Hindlimb muscle (tissue), 1 donor: ENCODE measurements around the gene OLA1. TPM values are rescaled to one million over a fixed set of nuclear protein-coding genes. Genes with fewer than 3 reads are reported as not detected.
A peak's percentile ranks its signal among the peaks of the same experiment; 100 is the strongest.

Experiments used
- DNase-seq: peaks from one replicate; pipeline ENCODE4 v3.0.0-alpha.2; 2013
- polyA plus RNA-seq: library from polyadenylated mRNA; unstranded; fragments of 120-200 nt; gene quantifications from one replicate; pipeline ENCODE4 v1.2.1, GENCODE V29; 2013; ENCODE audit not compliant: insufficient read length

OLA1 gene
- polyA plus RNA-seq, 1 donor: 221 TPM

DNA sequence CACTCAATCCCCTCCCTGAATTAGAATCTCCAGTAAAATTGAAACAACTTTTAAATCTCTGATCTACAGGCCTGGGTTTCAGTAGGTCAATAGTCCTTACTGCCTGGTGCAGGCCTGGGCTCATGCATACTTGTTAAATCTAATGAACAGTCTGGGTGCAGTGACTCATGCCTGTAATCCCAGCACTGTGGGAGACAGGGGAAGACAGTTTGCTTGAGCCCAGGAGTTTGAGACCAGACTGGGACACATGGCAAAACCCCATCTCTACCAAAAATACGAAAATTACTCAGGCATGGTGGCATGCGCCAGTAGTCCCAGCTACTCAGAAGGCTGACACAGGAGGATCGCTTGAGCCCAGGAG lies 188.5 kb downstream of the OLA1 start:
- no peak for DNase-seq

DNA sequence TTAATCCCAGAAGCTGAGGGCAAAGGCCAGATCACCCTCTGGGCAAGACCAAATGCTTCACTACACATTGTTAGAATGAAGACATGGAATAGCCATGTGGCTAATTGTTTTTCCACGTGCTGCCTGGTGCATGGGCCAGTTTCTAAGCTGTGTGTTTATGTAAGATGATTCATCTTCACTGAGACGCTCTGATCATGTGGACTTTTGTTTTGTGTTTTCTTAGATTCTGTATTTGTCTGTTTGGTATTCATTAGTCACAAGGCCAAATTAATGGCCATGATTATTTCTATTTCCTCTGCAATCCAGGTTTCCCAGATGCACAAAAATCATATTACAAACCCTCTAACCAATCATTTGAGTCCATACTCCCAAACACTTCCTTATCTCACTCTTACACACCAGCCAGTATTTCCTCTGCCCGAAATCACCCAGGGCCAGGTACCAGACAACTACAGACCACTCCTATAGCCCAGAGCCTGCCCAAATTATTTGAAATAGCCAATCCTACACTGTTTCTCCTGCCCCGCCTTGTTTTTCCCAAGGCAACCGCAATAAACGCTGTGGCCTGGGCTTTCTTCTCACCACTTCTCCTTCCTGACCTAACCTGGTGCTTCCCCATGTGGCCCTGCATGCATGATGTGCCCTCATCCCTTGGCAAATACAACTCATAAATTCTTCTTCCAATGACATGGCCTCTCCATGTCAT lies 189.0 kb downstream of the OLA1 start:
- no peak for DNase-seq

DNA sequence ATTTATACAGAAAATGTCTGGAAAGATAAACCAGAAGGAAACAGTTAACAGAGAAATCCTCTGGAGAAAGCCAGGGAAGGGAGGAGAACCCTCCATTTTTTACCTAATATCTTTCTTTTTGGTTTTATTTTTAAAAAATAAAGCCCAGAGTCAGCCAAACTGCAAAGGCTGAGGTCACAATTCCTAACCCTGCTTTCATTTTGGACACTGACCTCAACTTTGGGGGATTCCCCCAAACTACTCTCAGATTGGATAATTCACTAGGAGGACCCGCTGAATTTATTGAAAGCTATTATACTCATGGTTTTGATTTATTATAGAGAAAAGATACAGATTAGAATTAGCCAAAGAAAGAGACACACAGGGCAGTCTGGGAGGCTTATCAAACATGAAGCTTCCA lies 189.9 kb downstream of the OLA1 start:
- no peak for DNase-seq

DNA sequence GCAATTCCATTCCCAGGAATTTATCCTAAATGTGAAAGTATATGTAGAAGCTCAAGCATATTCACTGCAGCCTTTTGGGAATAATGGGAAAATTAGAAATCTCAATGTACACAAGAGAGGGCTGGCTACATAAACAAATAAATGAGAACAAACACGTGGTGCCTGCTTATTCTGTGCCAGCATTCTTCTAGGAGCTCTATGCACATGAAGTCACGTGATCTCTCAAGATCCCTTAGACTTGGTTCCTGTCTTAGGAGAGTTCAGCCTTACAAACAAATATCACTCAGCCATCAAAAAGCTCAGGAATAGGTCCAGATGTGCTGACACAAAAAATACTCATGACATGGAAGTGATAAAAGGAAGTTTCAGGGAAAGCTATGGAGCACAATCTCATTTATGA lies 190.3 kb downstream of the OLA1 start:
- no peak for DNase-seq

DNA sequence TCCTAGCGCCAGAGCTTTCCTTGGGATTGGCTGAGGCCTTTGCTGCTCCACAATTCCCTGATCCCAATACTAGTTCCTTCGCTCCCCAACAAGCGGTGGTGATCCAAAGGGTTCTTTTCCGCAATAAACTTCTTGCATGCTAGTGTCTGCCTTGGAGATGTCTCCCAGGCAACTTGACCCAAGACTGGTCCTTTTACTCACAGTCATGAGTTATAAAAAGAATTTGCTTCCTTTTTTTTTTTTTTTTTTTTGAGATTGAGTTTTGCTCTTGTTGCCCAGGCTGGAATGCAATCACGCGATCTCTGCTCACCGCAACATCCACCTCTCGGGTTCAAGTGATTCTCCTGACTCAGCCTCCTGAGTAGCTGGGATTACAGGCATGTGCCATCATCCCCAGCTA lies 193.4 kb downstream of the OLA1 start:
- DNase-seq: no peak

DNA sequence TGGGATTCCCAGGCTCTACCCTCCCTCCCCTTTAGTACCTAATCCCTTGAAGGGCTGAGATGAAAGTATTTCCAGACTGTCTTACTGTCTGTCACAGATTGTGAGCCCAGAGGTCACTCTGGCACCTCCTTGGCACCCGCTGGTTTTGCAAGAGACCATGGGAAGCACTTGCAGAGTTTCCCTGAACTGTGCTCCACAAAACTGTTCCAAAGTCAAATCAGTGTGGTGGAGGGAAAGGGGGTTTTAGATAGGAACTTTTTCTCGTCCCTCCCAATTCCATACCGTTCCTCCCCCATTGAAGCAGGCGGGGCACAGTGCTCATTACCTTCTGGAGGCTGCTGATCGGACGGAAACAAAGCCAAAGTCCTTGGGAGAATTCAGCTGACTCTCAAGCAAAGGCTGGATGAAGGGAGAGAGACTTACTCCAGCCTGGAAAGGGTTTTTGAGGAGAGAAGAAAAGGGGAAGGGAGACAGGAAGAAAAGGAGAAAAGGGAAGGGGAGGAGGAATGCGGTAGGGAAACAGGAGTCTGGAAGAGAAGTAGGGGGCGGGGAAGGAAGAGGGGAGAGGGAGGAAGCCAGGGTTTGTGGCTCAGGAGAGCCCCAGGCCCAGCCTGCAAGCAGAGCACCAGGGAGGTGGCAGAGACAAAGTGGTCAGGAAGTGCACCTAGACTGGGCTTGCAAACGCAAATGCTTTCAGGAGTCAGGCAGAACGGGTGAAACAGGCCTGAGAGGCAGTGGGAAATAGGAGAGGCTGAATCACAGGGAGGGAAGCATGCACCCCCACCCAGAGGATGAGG lies 194.8 kb downstream of the OLA1 start:
- no peak for DNase-seq

DNA sequence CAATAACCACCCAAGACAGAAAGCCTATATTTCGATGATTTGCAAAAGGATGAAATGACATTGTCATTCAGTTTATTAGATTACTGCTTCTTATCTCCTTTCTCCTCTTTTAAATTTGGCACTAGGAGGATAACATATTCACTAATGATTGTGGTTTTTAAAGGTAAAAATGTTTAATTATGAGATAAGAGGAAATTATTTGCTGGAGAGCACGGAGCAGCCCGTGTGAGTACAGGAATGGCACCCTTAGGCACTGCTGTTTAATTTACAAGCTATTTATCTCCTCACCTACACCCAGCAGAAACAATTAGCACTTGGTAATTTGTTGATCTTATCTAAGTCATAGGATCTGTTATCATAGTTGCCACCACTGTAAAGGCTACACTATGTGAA lies 195.8 kb downstream of the OLA1 start:
- no peak for DNase-seq

DNA sequence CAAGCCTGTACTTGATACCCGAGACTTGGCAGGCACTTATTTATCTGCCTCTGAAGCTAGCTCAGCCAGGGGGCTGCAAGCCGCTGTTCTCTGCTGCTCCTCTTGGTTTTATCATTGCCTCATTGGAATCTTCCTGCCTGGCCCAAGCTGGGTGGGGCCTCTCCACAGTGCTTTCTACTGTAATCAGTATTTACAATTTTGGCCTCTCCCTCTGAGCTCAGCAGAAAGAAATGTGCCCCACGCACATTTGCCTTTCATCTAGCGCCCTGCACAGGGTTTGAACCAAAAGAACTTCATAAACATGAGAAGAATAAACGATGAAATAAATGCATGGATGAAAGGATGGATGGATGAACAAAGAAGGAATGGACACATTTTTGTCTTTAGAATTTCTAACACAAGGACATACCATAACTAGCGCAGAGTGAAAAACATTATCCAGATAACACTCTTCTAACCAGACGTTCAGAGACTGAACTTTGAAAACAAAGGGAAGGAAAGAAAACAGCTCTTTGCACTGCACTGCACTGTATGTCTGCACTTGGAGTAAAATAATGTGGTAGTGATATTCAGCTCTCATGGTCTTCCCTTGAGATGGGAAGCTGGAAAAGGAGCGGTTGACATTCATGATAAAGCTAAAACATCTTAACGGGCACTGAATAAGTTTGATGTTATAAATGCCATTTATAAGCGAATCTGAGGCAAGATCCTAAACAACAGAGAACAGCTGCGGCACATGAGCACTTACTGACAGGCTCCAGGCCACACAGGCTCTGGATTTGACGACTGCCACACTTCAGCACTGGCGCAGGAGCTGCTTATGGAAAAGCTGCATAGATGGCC lies 196.4 kb downstream of the OLA1 start:
- no peak for DNase-seq

DNA sequence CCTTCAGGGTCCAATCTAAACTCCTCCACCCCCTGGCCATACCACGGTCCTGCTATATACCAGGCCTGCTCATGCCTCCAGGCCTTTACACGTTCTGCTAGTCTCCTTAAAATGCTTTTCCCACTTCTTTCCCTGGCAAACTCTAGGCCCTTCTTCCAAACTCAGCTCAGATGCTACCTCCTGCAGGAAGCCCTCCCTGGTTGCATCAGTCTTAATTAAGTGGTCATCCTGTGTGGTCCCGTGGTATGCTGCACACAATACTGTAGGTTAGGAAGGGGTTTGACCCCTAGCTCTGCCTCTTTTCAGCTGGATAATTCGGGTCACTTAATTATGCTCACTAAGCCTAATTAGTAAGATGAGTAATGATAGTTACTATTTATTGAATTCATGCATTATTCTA lies 197.3 kb downstream of the OLA1 start:
- no peak for DNase-seq

DNA sequence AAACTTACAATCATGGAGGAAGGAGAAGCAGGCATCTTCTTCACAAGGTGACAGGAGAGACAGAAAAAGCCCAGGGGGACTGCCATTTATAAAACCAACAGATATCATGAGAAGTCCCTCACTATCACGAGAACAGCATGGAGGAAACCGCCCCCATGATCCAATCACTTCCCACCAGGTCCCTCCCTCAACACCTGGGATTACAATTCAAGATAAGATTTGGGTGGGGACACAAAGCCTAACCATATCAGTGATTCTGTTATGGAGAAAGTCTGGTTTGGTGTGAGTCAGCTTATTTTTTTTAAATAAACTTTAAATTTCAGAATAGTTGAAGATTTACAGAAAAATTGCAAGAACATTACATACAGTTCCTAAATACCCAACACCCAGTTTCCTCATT lies 198.4 kb downstream of the OLA1 start:
- DNase-seq: no peak

DNA sequence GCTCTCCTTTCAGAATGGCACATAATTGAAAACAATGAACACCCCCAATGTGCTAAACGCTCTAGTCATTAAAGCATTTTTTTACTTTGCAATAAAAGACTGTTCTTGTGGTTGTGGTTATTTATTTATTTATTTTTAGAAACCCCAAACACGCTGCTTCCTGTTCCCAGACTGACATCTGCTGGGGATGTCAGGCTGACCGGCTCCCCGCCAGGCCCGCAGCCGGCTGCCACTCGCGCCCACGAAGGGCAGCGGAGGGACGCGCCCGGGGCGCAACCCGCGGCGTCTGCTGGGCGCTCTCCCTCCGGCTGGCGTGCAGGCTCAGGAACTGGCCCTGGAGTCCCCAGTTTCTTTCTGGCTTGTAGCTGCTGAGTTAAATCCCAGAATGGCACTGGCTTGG lies 200.1 kb downstream of the OLA1 start:
- DNase-seq: no peak

DNA sequence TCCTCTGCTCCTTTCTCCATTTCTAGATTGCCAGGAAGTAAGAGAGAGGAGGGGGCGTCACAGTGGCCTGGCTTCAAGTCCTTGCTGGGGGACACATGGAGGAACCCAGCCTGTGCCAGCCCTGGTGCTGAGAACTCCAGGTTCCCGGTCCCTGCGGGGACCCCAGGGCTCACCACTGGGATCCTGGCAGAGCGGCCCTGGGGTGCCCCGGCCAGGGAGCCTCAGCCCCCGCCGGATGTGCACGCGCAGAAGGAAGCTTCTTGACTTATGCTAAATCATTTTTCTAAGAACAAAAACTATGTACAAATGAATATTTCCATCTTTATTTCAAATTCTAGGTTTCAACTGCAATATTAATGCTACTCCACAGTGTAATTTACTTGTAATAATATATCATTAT lies 200.6 kb downstream of the OLA1 start:
- DNase-seq: no peak

DNA sequence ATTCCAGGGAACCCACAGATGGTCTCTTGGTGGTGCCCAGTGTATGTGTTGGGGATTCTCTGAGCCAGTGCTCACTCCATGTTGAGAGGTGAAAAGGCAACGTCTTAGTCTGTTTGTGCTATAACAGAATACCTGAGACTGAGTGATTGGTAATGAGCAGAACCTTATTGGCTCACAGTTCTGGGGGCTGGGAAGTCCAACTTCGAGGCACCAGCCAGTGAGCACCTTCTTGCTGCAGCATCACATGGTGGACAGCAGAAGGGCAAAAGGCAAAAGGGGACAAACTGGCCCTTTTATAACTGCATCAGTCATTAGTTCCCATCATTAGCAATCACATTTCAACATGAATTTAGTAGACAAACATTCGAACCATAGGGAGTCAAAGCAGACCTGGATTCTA lies 202.2 kb downstream of the OLA1 start:
- no peak for DNase-seq

DNA sequence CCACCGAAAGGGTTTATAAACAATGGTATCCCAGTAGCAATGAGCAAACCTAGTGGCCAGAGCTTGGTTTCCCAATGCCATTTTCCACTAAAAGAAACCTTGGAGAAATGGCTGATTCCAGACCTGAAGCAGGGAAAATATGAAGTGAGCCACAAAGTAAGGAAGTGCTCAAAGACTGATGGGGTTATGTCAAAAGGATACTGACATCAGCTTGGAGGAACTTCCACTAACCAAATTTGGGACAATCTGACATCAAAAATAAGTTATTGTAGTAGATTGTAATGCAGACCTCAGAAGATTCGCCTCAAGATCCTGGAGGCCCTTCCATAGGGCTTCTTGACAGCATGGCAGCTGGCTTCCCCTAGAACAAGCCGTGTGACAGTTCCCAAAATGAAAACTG lies 203.8 kb downstream of the OLA1 start:
- no peak for DNase-seq

DNA sequence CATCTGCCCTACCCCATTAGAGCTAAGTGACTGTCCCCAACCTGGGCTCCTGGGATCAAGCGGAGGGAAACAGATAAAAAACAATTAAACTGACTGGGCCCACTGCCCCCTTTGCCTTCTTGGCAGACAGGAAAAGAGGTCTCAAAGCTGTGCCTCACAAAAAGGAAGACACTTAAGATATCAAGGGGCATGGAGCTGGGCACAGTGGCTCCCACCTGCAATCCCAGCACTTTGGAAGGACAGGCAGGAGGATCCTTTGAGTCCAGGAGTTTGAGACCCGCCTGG lies 208.0 kb downstream of the OLA1 start:
- DNase-seq: no peak

DNA sequence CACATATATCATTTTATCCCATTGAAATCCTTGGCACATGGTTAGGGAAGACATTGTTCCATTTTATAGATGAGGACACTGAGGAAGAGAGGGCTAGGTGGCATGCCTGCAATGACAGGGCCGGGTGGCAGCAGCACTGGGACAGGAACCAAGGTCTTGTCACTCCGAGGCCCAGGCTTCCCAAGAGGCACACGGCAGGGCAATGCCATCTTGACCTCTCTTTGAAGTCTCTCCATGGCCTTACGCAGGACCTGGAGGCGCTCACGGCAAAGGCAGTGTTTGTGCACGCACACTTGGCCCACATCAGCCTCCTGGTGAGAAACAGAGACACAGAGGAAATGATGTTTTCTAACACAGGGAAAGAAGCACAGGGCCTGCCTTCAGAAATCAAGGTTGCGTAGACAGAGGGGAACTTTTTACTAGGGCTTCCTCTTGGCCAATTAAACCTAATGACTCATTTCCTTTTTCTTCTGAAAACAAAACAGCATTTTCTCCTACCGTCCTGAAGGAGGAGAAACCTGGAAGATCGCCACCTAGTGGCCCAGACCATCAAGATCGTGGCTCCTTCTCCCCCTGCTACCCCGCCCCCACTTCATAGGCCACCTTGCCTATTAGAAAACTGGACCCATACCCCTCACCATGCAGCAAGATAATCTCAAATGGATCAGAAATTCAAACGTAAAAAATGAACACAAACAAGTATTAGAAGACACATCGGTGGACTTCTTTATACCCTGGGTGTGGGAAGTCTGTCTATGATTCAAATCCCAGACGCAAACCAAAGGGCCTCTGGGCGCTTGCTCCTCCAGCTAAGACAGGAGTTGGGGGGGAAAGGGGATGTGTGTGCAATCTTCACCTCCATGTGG lies 208.5 kb downstream of the OLA1 start:
- peak; percentile 94 for DNase-seq

DNA sequence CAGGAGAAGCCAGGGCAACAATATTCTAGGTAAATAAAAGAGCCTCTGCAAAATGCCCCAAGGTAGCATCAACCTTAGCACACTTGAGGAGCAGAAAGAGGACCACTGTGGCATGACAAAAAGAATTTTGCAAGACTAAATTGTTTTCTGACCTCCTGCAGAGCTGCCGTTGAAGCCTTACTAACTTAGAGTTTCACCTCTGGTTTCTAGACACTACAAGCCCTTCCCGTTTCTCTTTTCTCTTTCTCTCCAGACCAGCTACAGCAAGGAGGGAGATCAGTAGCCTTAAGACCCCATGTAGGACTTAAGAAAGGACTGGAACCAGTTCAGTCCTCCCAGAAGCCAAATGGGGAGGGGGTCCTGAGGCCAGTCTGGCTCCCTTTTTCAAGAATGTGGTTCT lies 209.9 kb downstream of the OLA1 start:
- no peak for DNase-seq

DNA sequence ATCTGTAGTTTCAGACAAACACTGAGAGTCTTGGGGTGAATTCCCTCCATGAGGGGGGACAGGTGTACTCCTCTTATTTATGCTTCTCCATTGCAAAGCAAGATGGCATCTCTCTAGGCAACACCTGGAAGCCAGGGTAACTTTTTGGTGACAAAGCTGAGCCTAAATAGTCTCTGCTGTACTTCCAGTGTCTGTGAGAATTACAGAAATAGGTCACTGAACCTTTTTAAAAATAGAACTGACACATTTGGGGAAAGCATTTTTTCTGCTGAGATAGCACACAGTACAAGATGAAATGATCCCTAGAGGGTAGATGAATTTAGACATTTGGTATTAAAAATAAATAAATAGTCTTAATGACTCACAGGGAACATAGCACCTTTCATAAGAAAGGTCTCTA lies 211.5 kb downstream of the OLA1 start:
- DNase-seq: no peak

DNA sequence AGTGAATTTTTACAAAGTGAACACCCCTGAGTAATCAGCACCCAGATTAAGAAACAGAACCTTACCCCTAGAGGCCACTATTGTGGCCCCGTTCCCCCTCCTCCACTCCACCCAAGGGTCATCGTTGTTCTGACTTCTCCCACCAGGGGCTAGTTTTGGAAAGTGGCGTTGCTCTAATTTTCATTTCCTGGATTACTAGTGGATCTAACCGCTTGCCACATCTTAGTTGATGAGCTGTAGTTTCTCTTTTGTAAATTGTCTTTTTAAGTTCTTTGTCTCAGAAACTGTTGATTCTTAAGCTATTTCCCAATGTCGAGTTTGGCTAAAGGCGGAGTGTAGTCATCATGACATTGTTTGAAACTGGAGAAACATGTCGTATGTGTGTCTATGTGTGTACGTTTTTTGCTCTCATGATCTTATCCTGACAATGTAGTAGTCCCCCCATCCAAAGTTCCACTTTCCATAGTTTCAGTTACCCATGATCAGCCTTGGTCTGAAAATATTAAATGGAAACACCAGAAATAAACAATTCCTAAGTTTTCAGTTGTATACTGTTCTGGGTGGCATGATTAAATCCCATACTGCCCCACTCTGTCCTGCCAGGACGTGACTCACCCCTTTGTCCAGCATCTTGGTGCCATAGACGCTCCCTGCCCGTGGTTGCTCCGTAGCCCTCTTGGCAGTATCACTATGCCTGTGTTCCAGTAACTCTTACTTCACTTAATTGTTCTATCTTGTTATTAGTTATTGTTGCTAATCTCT lies 212.2 kb downstream of the OLA1 start:
- no peak for DNase-seq

DNA sequence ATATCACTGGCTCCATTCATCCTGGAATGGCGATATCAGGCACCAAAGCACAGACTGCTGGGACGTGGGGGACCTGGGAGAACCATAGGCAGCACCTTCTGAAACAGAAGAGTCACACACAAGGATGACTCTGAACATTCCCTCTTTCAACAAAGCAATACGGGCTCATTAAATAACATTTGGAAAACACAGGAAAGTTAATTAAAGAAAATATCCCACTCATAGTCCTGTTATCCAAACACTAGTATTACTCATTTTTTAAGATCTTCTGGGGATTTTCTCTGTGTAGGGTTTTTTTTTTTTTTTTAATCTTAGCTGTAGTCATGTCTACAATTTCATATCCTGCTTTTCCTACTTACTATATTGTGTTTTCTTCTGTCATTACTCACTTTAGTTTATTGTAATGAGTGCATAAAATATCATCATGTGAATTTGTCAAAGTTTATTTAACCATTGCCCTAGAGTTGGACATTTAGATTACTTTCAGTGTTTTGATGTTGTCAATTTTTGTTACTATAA lies 213.2 kb downstream of the OLA1 start:
- DNase-seq: no peak

DNA sequence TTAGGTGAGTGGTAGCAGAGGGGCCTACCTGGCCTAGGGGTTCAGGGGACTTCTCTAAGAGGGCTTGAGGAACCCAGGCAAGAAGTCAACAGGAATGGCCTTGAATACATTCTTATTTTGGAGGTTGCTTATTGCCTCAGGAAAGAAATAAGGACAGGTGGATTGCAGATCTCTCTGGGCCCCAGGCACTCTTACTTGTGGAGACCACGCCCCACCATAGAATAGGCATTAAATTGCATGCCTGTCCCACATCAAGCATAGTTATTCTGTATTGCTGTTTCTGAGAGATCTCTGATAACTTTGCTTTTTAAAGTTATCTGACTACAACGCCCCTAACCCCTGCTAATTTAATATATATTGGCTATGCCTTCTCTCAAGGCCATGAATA lies 215.2 kb downstream of the OLA1 start:
- no peak for DNase-seq

DNA sequence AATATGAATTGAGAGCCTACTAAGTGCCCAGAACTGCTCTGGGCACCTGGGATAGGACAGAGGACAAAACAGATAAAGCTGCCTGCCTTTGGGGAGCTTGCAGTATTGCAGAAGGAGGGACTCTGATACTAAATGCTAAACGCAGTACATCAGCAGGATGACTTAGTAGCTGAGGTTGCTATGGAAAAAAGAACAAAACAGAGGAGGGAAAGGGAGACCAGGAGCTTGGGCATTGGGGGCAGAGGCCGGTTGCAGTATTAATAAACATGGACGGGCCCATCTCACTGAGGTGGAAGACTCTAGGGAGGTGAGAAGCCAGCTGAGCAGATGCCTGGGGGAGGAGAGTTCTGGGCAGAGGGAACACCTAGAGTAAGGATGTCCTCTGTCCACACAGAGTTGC lies 217.1 kb downstream of the OLA1 start:
- no peak for DNase-seq
